Stimulated activated CD8-positive, alpha-beta memory T cell treated with anti-CD3 and anti-CD28 coated beads, Interleukin-2, amount 100 ng/mL, for 48 hours (primary cell): ENCODE measurements around the gene PALMD.

Experiments used
- DNase-seq, 2 donors: peaks; one replicate each; pipeline ENCODE4 v3.0.0-alpha.2; 2020; ENCODE audit warnings: low read depth in 2 of 2

PALMD gene

GRCh38 chr1:99645699-99646531, at the start of gene PALMD:
PALMD (plus strand) TSS chr1:99646113; CDS start chr1:99646318, 205 bp downstream.
- no peak for DNase-seq

DNA sequence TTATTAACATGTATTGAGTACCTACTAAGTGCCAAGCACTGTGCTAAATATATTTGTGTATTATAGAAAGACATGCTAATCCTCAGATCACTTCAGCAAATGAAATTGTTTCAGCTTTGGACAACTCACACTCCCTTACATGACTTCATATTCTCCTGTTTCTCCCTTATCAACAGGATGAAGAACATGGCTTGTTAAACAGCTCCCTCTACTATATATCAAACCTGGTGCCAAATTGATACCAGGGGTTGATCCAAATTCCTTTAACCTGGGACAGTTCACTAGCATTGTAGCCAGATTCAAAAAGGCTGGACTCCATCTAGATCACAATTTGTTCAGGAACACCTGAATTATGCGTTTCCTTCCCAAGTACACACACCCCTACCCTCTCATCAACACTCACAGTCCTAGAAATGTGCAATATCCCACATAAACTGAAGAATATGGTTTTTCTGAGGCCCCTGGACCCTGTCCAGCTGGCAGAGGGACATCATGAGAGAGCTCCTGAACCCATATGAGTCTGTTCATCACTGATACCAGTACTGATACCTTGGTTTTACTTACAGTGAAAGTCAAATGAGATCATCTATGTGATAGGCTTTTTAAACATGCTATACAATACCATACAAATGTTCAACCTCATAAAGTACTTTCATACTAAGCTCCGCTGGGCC, 47.0 kb upstream of the PALMD start:
- DNase-seq, result no peak

- no peak for DNase-seq
Measured at GRCh38 chr1:99599678-99600175, 46.2 kb upstream of the PALMD start.

- DNase-seq, result no peak
Measured at GRCh38 chr1:99600782-99601181, 45.1 kb upstream of the PALMD start.

GRCh38 chr1:99601208-99601607, 44.7 kb upstream of the PALMD start:
- no peak for DNase-seq

DNA sequence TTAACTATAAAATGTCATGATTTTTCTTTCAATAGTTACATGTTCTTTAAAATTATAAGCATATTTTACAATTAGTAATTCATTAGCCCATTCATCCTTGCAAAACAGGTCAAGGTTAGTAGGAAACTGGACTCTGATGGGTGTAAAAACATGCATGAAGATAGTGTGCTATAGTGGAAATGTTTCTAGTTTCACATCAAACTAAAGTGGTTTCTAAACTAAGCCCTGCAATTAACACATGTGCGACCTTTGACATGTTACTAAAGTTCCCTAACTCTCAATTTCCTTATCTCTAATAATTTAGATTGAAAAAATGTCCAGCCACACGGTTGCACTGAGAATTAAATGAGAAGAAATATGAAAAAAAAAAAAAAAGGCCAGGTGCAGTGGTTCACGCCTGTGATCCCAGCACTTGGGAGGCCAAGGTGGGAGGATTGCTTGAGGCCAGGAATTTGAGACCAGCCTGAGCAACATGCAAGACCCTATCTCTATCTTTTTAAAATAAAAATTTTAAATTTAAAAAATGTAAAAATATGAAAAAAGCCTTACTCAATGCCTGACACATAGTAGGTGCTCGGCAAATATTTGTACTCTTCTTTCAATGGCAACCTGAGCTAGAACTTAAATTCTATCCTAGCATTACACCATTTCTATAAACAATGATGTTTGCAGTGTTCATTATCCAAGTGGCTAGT, 44.1 kb upstream of the PALMD start:
- no peak for DNase-seq

- DNase-seq, result no peak
Measured at GRCh38 chr1:99602404-99602969, 43.4 kb upstream of the PALMD start.

DNA sequence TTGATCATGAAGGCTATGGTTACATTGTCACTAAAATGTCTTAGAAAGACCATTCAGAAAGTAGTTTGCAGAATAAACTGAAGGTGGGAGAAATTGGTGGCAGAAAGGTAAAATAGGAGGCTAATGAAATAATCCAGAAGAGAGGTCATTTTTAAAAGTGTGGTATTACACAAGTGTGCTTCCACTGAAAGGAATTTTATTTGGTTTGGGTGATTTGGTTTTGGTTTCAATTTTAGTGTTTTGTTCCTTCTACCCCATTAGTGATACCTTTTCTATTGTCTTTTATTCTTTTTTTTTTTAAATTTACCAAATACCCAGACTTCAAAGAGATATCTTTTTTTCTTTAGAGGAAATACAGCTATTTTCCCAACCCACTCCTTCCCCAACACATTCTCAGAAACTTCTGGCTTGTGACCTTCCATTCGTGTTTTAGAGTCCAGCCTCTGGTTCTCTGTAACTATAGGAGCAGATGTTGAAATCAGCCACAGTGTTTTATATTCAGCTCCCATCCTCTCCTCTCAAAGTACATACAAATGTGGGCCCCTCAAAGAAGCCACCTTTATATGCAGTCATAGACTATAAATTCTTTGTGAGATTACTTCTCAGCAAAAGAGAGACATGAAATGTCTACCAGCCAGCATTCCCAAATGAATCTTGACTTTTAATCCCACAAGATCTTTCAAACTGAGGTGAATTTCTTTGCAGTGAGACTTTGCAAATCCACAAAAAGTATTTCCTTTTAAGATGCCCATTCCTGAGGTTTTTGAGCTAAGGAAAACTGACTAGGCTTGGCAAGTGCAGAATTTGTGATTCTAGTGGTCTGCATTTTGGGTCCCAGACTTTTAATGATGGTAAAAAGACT, 42.0 kb upstream of the PALMD start:
- DNase-seq, result no peak

DNA sequence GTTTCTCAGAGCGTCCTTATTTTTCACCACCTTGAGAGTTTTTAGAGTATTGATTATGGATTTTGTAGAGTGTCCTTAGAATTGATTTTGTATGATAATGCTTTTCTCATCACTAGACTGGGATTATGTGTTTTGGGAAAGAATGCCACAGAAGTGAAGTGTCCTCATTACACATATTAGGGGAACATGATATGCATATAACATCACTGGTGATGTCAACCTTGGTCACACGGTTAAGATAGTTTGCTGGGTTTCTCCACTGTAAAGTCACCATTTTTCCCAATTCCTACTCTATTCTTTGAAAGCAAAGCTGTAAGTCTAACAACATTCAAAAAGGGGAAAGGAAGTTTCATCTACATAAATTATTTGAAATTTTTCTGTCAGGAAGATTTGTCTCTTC, 39.6 kb upstream of the PALMD start:
- DNase-seq, result no peak

GRCh38 chr1:99607590-99607989, 38.3 kb upstream of the PALMD start:
- no peak for DNase-seq

DNA sequence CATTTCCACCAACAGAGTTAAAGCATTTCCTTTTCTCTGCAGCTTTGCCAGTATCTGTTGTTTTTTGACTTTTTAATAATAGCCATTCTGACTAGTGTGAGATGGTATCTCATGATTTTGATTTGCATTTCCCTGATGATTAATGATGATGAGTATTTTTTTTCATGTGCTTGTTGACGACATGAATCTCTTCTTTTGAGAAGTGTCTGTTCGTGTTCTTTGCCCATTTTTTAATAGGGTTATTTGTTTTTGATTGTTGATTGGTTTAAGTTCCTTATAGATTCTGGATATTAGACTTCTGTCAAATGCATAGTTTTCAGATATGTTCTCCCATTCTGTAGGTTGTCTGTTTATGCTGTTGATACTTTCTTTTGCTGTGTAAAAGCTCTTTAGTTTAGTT, 37.9 kb upstream of the PALMD start:
- DNase-seq, result no peak

DNA sequence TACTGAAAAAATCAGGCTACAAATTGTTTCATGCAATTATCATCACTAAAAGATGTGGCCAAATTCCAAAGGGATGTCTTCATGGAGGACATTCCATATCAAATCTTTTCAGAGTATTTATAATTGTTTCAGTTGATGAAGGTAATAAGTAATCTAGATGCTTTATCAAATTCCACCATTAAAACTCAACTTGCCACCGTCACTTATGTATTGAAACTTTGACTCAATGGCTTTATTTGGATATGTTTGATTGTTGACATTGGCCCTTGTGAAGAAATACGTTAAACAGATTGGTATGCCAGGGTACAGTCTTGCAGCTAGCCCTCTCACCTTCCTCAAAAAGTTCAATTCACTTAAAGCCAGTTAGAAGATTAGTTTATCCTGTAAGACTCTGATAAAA, 32.2 kb upstream of the PALMD start:
- DNase-seq, result no peak

- DNase-seq, result no peak
Measured at GRCh38 chr1:99614728-99615127, 31.2 kb upstream of the PALMD start.

DNA sequence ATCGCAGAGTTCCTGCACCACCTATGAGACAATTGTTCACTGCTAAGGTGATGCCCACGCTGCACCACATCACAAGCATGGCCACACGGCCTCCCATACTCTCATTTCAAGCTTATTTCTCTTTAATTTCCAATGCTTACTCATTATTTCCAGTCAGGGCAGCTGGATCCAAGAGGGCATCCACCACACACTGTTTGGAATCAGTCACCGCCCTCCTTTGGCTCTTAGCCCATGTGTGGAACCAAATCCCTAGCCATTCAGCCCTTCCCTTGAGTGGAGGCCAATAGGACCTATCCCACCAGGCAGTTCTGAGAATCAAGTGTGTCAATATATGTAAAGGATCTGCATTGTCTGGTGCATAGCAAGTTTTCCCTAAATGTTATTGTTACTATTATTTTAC, 26.3 kb upstream of the PALMD start:
- no peak for DNase-seq

GRCh38 chr1:99621340-99621901, 24.5 kb upstream of the PALMD start:
- no peak for DNase-seq

- DNase-seq, result no peak
Measured at GRCh38 chr1:99622702-99623347, 23.1 kb upstream of the PALMD start.

DNA sequence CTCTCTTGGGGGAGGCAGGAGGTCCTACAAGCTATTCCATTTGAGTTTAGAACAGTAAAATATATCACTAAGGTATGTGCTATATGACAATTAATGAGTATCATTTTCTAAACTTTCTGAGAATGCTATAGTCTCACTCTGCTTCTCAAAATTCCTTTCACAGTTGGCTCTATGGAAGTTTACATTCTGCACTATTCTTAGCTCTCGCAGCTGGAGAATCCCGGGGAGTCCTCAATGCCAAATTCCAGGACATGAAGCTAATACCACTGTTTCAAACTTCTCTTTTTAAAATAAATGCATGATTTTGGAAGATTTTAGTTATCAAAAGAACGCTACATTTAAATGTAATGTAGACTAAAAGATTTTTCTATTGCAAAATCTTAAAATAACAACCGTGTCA, 22.4 kb upstream of the PALMD start:
- no peak for DNase-seq

GRCh38 chr1:99627615-99628014, 18.3 kb upstream of the PALMD start:
- DNase-seq, result no peak

DNA sequence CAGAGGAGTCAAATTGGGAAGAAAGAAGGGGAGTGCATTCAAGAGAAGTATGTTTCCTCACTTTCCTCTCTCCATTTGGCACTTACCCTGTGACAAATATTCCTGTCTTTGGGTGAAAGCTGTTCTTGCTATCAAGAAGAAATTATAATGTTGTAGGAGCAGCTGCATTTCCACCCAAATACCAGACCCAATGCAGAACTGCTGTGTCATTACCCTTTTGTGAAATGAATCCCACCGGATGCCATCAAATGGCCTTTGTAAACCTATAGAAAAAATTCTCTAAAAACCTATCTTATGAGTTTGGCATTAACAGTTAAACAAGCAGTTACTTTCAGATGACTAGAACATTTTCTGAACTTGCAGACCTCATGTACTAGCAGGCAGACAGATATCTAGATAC, 16.7 kb upstream of the PALMD start:
- no peak for DNase-seq

DNA sequence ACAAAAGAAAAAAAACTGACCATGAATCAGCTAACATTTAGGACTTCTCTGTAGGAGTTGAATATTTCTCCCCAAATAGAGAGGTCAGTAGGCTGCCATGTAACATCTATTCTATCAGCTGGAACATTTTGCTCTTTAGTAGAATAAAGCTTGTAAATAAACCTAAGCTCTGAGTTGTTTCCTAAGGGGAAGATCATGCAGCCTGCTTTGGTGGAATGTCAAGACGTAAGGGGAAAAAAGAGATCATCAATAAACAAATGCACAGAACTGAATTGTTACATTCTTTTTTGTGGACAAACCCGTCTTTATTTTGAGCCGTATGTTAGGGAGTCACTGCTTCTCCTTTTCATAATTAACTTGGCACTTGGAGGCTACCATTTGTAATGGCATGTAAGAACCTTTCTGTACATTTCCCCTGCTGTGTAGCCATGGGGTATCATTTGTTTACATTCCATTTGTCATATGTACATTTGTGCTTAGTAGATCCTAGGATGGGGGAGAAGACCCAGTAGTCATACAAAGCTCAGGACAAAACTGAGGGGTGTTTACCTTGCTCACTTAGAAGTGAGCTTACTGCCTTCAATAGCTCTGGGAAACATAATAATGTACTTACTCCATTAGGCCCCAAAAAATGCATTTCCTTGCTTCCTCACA, 10.8 kb upstream of the PALMD start:
- no peak for DNase-seq
